Keratinocyte (primary cell): ENCODE results near the gene ARHGAP18. TPM values are rescaled to one million over a fixed set of nuclear protein-coding genes. Genes with fewer than 3 reads are reported as not detected.

Source experiments
- DNase-seq: peaks from one replicate; pipeline ENCODE4 v3.0.0-alpha.2; 2011; ENCODE audit warnings: low read depth, missing footprints, low spot score
- FAIRE-seq: peaks from 2 replicates; lab custom pipeline; 2011; peaks lifted over from hg19 to GRCh38; lab: Jason Lieb, UNC
- H2AFZ ChIP-seq: 2 replicates; pipeline ENCODE4 v1.6.0; 2012; ENCODE audit warnings: low read length, control low read depth, inconsistent platforms; ENCODE audit not compliant: control insufficient read depth
- H3K27ac ChIP-seq: 2 replicates; pipeline ENCODE4 v1.5.1; 2011; ENCODE audit warnings: low read length; ENCODE audit not compliant: control insufficient read depth, insufficient read depth
- H3K27me3 ChIP-seq: 3 replicates; pipeline ENCODE4 v1.6.0; 2011; ENCODE audit warnings: low read length; ENCODE audit not compliant: control insufficient read depth, insufficient read depth; ENCODE audit errors: extremely low read depth
- H3K36me3 ChIP-seq, 2 experiments: 2 replicates in 1 of 2; 3 replicates in 1 of 2; pipeline ENCODE4 v1.5.1; 2011; ENCODE audit warnings: low read length in 2 of 2, mild to moderate bottlenecking in 1 of 2; ENCODE audit not compliant: control insufficient read depth in 2 of 2, insufficient read depth in 2 of 2; ENCODE audit errors: extremely low read depth in 1 of 2
- H3K4me1 ChIP-seq: 3 replicates; pipeline ENCODE4 v1.5.1; 2011; ENCODE audit warnings: low read length; ENCODE audit not compliant: control insufficient read depth, insufficient read depth; ENCODE audit errors: extremely low read depth
- H3K4me2 ChIP-seq: 3 replicates; pipeline ENCODE4 v1.6.0; 2011; ENCODE audit warnings: low read depth, low read length; ENCODE audit not compliant: control insufficient read depth, insufficient read depth; ENCODE audit errors: extremely low read depth
- H3K4me3 ChIP-seq, 3 experiments: fragments of 200-600 bp in 1 of 3; sonication (generic) in 1 of 3; 2 replicates in 2 of 3; 3 replicates in 1 of 3; pipeline ENCODE4 v1.5.1; 2011 to 2016; ENCODE audit warnings: low read length in 3 of 3, mild to moderate bottlenecking in 3 of 3, control low read depth in 2 of 3, inconsistent platforms in 1 of 3, low read depth in 1 of 3, mixed read lengths in 1 of 3, mixed run types in 1 of 3, moderate library complexity in 1 of 3; ENCODE audit not compliant: control insufficient read depth in 2 of 3, insufficient read depth in 2 of 3; ENCODE audit errors: extremely low read depth in 1 of 3
- H3K79me2 ChIP-seq: 2 replicates; pipeline ENCODE4 v1.6.0; 2012; ENCODE audit warnings: low read length; ENCODE audit not compliant: control insufficient read depth, insufficient read depth
- H3K9ac ChIP-seq: 3 replicates; pipeline ENCODE4 v1.6.0; 2011; ENCODE audit warnings: low read length; ENCODE audit not compliant: control insufficient read depth, insufficient read depth; ENCODE audit errors: extremely low read depth
- H3K9me1 ChIP-seq: 3 replicates; pipeline ENCODE4 v1.6.0; 2011; ENCODE audit warnings: low read length; ENCODE audit not compliant: control insufficient read depth, insufficient read depth; ENCODE audit errors: extremely low read depth
- H3K9me3 ChIP-seq: 2 replicates; pipeline ENCODE4 v1.5.1; 2012; ENCODE audit warnings: low read depth, low read length; ENCODE audit not compliant: control insufficient read depth
- H4K20me1 ChIP-seq: 3 replicates; pipeline ENCODE4 v1.6.0; 2011; ENCODE audit warnings: low read length; ENCODE audit not compliant: control insufficient read depth, insufficient read depth; ENCODE audit errors: extremely low read depth
- CTCF ChIP-seq, 3 experiments: IDR thresholded peaks in 1 of 3; conservative IDR thresholded peaks in 1 of 3; optimal IDR thresholded peaks in 1 of 3; 2 replicates in 2 of 3; 3 replicates in 1 of 3; pipeline versions ENCODE3 to v1.5.1; 2011; ENCODE audit warnings: low read length in 3 of 3, mild to moderate bottlenecking in 3 of 3, moderate library complexity in 2 of 3, control low read depth in 1 of 3, inconsistent platforms in 1 of 3; ENCODE audit not compliant: insufficient read depth in 2 of 3; ENCODE audit errors: extremely low read depth in 1 of 3
- EZH2 ChIP-seq: IDR thresholded peaks from one replicate; pipeline ENCODE4 v1.6.1; 2012; ENCODE audit warnings: inconsistent platforms, mild to moderate bottlenecking, low read length, moderate library complexity
- dilution Hi-C: fragments of 300-500 bp; cut with MboI; formaldehyde crosslinking; loops from one replicate; pipeline ENCODE4 v1.7.0; 2020; ENCODE audit warnings: low sequenced_read_pairs; ENCODE audit not compliant: extremely low pct_ligation_motif_present
- polyA plus RNA-seq, 5 experiments: library from polyadenylated mRNA; depleted of rRNA in 3 of 5; stranded (reverse) in 3 of 5; stranded (forward) in 1 of 5; unstranded in 1 of 5; fragments of >200 nt; gene quantifications; 1 replicate in 1 of 5; 2 replicates in 3 of 5; 3 replicates in 1 of 5; pipeline versions ENCODE4 v1.2.1 to v1.2.3, GENCODE V29; 2011 to 2012; ENCODE audit warnings: missing spikeins in 2 of 5, low read depth in 1 of 5, low replicate concordance in 1 of 5

Gene ARHGAP18
- polyA plus RNA-seq, 1 donor (not counting 4 experiments of a cell fraction or from before 2014, with no cell fraction given) = 17.7 TPM

DNA sequence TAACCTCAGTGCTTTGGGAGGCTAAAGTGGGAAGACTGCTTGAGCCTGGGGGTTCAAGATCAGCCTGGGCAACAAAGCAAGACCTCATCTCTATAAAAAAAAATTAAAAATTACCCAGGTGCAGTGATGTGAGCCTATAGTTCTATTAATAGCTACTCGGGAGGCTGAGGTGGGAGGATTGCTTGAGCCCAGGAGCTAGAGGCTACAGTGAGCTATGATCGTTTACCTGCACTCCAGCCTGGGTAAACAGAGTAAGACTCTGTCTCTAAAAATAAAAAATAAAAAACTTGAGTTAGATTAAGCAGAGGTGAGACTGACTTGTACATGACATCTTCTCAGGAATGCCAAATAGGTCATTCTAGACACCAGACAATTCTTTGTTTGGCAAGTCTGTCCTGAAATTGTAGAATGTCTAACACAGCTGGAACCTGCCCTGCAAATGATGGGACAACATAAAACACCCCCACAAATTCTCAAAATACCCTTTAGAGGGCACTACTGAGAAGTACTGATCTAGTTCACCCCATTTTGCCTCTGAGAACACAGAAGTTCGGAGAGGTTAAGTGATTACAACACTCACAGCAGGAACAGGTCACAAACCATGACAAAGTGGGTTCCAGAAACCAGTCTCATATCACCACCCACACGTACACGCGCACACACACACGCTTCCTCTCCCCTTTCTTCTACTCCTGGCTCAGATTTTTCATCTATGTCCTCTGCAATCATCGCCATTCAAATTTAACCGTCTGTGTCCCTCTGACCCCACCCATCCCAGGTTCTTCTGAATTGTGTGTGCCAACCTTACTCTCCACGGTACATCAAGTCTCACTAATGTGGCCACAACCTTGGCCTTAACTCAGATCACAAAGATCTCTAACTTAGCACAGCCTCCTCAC is 38.3 kb downstream of the ARHGAP18 start:
- no peaks in the 10 kb centered on the region for H3K27me3 ChIP-seq
- H3K9me1 ChIP-seq = no peaks in the 10 kb centered on the region
- no peaks in the 10 kb centered on the region for H3K9me3 ChIP-seq
- TF ChIP-seq EZH2 (no peak), CTCF (optimal IDR thresholded peaks at IDR 0.05 in 1 of 3, IDR thresholded peaks at IDR 0.05 in 1 of 3, conservative IDR thresholded peaks at IDR 0.05 in 1 of 3; ENCODE audit: extremely low read depth in 1 of 3, insufficient read depth in 2 of 3, low read length in 3 of 3) (peak in 2 of 3 experiments; percentile 1 to 10)
- no peaks in the 10 kb centered on the region for H3K36me3 ChIP-seq
- H3K4me3 ChIP-seq = no peak overlapping the region
- H2AFZ ChIP-seq = no peak overlapping the region
- no peaks in the 10 kb centered on the region for H4K20me1 ChIP-seq
- H3K79me2 ChIP-seq = peaks cover 70% of the 10 kb centered on the region
- peak overlapping the region; percentile 73 for H3K4me2 ChIP-seq
- DNase-seq = no peak
- H3K9ac ChIP-seq = no peak overlapping the region
- H3K27ac ChIP-seq = peak overlapping the region; percentile 61
- dilution Hi-C loops = no loop called here
- H3K4me1 ChIP-seq = peaks cover 41% of the 10 kb centered on the region
- no peak for FAIRE-seq

DNA sequence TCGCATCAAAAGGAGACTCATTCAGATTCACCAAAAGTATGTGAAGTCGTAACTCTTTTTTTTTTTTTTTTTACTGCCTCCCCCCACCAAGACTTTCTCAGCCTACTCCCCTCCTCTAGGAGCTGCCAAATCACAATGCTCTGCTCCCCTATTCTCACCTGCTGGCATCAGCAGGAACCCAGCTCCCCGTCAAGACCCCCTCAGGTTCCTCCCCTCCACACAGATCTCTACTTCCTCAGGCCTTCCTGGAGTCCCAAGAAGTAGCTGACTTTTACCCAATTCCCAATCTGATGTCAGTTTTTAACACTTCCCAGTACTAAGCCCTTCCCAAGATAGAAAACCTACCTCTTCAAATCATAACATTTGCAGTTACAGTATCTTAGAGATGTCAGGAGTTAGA is 39.3 kb downstream of the ARHGAP18 start:
- peaks cover 41% of the 10 kb centered on the region for H3K4me1 ChIP-seq
- H4K20me1 ChIP-seq = no peaks in the 10 kb centered on the region
- H3K9ac ChIP-seq = no peak overlapping the region
- dilution Hi-C loops = no loop called here
- H3K27me3 ChIP-seq = no peaks in the 10 kb centered on the region
- no peaks in the 10 kb centered on the region for H3K36me3 ChIP-seq
- H3K4me2 ChIP-seq = no peak overlapping the region
- no peak overlapping the region for H3K27ac ChIP-seq
- DNase-seq (no peak), FAIRE-seq (no peak)
- H3K79me2 ChIP-seq = peaks cover 69% of the 10 kb centered on the region
- no peak overlapping the region for H3K4me3 ChIP-seq
- H2AFZ ChIP-seq = no peak overlapping the region
- TF ChIP-seq CTCF (optimal IDR thresholded peaks at IDR 0.05 in 1 of 3, IDR thresholded peaks at IDR 0.05 in 1 of 3, conservative IDR thresholded peaks at IDR 0.05 in 1 of 3; ENCODE audit: extremely low read depth in 1 of 3, insufficient read depth in 2 of 3, low read length in 3 of 3) = no peak
- no peaks in the 10 kb centered on the region for H3K9me1 ChIP-seq
- no peaks in the 10 kb centered on the region for H3K9me3 ChIP-seq
